Upper lobe of left lung (tissue), 6 donors: ENCODE measurements around the gene LACTB. TPM values are rescaled to one million over a fixed set of nuclear protein-coding genes. Genes with fewer than 3 reads are reported as not detected.
A peak's percentile ranks its signal among the peaks of the same experiment; 100 is the strongest.

Experiments
- ATAC-seq, 2 donors: fragments of 200-7000 bp; cut with Tn5 transposase; one replicate each; pipeline ENCODE4 v1.9.1; 2022; ENCODE audit warnings: mild to moderate bottlenecking in 2 of 2, moderate library complexity in 2 of 2; ENCODE audit not compliant: low FRiP score in 2 of 2
- DNase-seq, 2 donors: peaks; one replicate each; pipeline ENCODE4 v3.0.0-alpha.2; 2019 to 2020
- H3K27ac ChIP-seq, 4 donors: fragments of 200-600 bp; sonication (generic); one replicate each; pipeline ENCODE4 v1.5.1; 2016 to 2019
- H3K27me3 ChIP-seq, 4 donors: fragments of 200-600 bp; sonication (generic); one replicate each; pipeline ENCODE4 v1.5.1; 2017 to 2019
- H3K36me3 ChIP-seq, 4 donors: fragments of 200-600 bp; sonication (generic); one replicate each; pipeline ENCODE4 v1.5.1; 2016 to 2019
- H3K4me1 ChIP-seq, 4 donors: fragments of 200-600 bp; sonication (generic); one replicate each; pipeline ENCODE4 v1.5.1; 2018 to 2019
- H3K4me3 ChIP-seq, 4 donors: fragments of 200-600 bp; sonication (generic); one replicate each; pipeline ENCODE4 v1.5.1; 2017 to 2019; ENCODE audit warnings: mild to moderate bottlenecking in 2 of 4, moderate library complexity in 1 of 4
- H3K9me3 ChIP-seq, 4 donors: fragments of 200-600 bp; sonication (generic); one replicate each; pipeline ENCODE4 v1.5.1; 2018 to 2019
- EP300 ChIP-seq, 4 donors: sonication (generic); formaldehyde crosslinking; IDR thresholded peaks; one replicate each; pipeline ENCODE4 v1.5.1; 2017; ENCODE audit warnings: antibody characterized with exemption in 4 of 4, control low read depth in 2 of 4
- POLR2A ChIP-seq, 4 donors: fragments of 450-650 bp; IDR thresholded peaks; one replicate each; pipeline ENCODE4 v1.5.1; 2016 to 2017; ENCODE audit warnings: antibody characterized with exemption in 4 of 4, mild to moderate bottlenecking in 2 of 4
- POLR2AphosphoS5 ChIP-seq, 2 donors: sonication (generic); formaldehyde crosslinking; IDR thresholded peaks; one replicate each; pipeline ENCODE4 v1.5.1; 2017; ENCODE audit warnings: antibody characterized with exemption in 2 of 2
- WGBS, 2 donors: methylation state at CpG; one replicate each; pipeline ENCODE4 v1.1.5; 2017 to 2018; 5-methylcytosine and 5-hydroxymethylcytosine counted together
- total RNA-seq, 6 donors: library from RNA; depleted of rRNA in 4 of 6; stranded (reverse); fragments of >200 nt in 4 of 6; gene quantifications; one replicate each; pipeline versions ENCODE4 v1.1.0 to v1.2.1, GENCODE V29; 2016 to 2021
- TF ChIP-seq, protein P1 (sequence below), 6 experiments: fragments of 450-650 bp in 4 of 6; fragments of 200-600 bp in 2 of 6; sonication (generic) in 2 of 6; IDR thresholded peaks; one replicate each; pipeline ENCODE4 v1.5.1; 2016 to 2019; ENCODE audit warnings: antibody characterized with exemption in 6 of 6
- donor health status: DM: no; HTN: no; CAD: no; lungs with moderate emphysema.
- donor health status: DM: no; HTN: yes; CAD: no; lungs with severe emphysema.

The LACTB gene
- total RNA-seq, 6 donors from 2014 or later: 18.4 to 31.5 (median 23.1) TPM

DNA sequence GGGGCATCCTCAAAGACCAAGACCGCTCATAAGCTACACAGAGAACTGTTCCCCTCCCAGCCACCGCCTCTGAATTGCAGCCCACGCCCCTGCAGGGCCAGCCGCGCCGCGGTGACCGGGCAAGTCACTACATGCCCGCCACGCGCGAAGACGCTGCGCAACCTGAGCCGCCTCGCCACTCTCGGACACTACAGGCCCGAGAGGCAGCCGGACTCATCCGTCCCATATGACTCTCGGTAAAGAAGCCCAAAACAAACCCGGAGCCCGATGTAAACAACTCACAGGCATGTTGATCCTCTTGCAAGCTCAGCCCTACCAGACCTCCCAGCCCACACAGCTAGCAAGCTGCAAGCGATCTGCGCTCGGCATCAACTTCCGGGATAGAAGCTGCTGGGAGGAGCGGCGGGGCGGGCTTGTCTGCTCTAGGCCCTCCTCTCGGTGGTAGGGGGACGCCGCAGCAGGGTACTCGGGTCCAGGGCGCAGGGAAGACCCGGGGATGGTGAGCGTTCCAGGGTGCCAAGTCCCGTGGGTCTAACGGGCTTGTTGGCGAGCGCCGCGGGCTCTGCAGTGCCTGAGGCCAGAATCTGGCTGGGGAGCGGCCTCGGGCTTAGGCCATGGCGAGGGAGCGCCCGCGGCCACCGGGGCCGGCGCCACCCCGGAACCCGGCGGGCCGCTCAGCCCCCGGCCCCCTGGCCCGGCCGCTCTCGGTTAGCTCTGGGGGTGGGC is 35.6 kb downstream of the LACTB start, which contains the start of gene RPS27L:
RPS27L (minus strand) TSS at position 360 of the 726 bp plus-strand sequence; CDS start at position 288, 72 bp downstream.
- DNase-seq: peak; percentile 94 to 98
- WGBS, 2 donors: 0 to 1% methylated on average over 24 to 47 of the region's 60 CpGs
- peaks cover 8 to 19% (median 18%) of the 10 kb centered on the region in 4 donors for H3K4me1 ChIP-seq
- H3K27me3 ChIP-seq: no peaks in the 10 kb centered on the region
- peak within 1 kb of the TSS; percentile 71 to 91 (median 76) for H3K4me3 ChIP-seq
- H3K36me3 ChIP-seq: peaks cover 0 to 33% (median 9%) of the 10 kb centered on the region in 4 donors
- ATAC-seq: peak; percentile 98
- peak within 1 kb of the TSS; percentile 96 to 99 (median 98) for H3K27ac ChIP-seq
- no peaks in the 10 kb centered on the region for H3K9me3 ChIP-seq
- TF ChIP-seq POLR2AphosphoS5 (IDR thresholded peaks at IDR 0.05): peak; percentile 82 to 97
- peak in 3 of 4 donors; percentile 82 to 96 (median 90) for TF ChIP-seq POLR2A (IDR thresholded peaks at IDR 0.05)
- TF ChIP-seq, protein P1, sequence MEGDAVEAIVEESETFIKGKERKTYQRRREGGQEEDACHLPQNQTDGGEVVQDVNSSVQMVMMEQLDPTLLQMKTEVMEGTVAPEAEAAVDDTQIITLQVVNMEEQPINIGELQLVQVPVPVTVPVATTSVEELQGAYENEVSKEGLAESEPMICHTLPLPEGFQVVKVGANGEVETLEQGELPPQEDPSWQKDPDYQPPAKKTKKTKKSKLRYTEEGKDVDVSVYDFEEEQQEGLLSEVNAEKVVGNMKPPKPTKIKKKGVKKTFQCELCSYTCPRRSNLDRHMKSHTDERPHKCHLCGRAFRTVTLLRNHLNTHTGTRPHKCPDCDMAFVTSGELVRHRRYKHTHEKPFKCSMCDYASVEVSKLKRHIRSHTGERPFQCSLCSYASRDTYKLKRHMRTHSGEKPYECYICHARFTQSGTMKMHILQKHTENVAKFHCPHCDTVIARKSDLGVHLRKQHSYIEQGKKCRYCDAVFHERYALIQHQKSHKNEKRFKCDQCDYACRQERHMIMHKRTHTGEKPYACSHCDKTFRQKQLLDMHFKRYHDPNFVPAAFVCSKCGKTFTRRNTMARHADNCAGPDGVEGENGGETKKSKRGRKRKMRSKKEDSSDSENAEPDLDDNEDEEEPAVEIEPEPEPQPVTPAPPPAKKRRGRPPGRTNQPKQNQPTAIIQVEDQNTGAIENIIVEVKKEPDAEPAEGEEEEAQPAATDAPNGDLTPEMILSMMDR (IDR thresholded peaks at IDR 0.05): peak in 2 of 6 experiments; percentile 4 to 8
- peak in 1 of 4 donors; percentile 28 for TF ChIP-seq EP300 (IDR thresholded peaks at IDR 0.05)

DNA sequence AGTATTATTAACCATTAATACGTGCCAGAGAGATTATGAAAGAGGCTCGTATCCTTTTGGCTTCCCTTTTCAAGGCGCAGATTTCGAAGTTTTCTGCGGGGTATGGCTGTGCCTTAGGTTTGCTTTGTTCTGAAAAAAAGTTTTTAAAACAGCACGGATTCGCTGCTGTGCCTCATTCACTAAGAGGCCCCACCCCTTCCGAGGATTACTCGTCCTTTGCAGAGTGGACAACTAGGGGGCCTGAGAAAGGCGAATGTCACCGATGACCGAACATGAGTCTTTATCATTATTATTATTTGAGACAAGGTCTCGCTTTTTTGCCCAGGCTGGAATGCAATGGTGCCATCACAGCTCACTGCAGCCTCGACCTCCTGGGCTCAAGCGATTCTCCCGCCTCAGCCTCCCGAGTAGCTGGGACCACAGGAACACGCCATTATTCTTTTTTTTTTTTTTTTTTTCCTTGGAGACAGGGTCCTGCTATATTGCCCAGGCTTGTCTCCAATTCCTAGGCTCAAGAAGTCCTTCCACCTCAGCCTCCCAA is 36.3 kb downstream of the LACTB start:
- Histone ChIP-seq H3K4me1 (peaks cover 8 to 19% (median 18%) of the 10 kb centered on the region in 4 donors), H3K27ac (peak overlapping the region; percentile 96 to 99 (median 98)), H3K9me3 (no peaks in the 10 kb centered on the region), H3K4me3 (peak overlapping the region; percentile 71 to 91 (median 76)), H3K27me3 (no peaks in the 10 kb centered on the region), H3K36me3 (peaks cover 0 to 27% (median 8%) of the 10 kb centered on the region in 4 donors)
- TF ChIP-seq POLR2A (IDR thresholded peaks at IDR 0.05) (no peak), EP300 (IDR thresholded peaks at IDR 0.05) (no peak), POLR2AphosphoS5 (IDR thresholded peaks at IDR 0.05) (no peak)
- TF ChIP-seq, protein P1 (IDR thresholded peaks at IDR 0.05): no peak
- WGBS, 2 donors: 7% methylated on average over 18 of the region's 18 CpGs
- peak; percentile 72 to 86 for ATAC-seq
- peak in 1 of 2 donors; percentile 55 for DNase-seq

DNA sequence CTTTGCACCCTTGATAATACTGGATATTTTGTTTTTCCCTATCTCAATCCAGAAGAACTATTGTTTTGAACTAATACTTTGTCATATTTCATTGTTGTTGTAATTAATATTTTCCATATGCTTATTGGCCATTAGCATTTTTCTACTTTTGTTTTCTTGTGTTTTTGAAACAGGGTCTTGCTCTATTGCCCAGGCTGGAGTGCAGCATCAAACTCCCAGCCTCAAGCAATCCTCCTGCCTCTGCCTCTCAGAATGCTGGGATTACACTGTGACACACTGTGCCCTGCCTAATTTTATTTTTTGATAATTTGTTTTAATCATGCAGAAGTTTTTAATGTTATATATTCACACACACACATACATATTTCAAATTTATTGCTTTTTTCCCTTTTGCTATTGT is 39.0 kb downstream of the LACTB start:
- ATAC-seq: no peak
- no peak for DNase-seq

DNA sequence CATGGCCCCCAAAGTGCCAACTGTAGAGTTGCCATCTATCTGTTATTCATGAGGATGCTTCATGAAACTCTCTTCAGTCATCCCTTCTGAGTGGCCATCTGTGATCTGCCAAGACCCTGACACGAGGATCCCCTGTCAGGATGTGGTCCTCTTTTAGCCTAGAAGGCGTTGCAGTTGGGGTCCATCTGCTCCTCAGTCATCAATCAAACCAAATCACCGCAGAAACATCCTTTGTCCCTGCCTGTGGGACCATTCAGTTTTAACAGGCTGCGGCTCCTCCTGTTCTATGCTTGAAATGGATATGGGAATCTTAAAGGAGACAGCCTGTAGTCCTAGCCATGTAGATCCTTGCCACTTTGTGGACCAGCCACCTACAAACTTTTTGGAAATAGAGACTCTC is 41.6 kb downstream of the LACTB start:
- WGBS, 2 donors: 87 to 97% methylated on average over 4 of the region's 4 CpGs
- no peak for ATAC-seq

More for the DNA sequence above, 39.0 kb downstream of the LACTB start:
- no peaks in the 10 kb centered on the region for H3K9me3 ChIP-seq
- H3K4me3 ChIP-seq: no peak overlapping the region
- H3K36me3 ChIP-seq: no peaks in the 10 kb centered on the region
- no peak for TF ChIP-seq POLR2AphosphoS5 (IDR thresholded peaks at IDR 0.05)
- TF ChIP-seq EP300 (IDR thresholded peaks at IDR 0.05): no peak
- TF ChIP-seq, protein P1 (IDR thresholded peaks at IDR 0.05): no peak
- no peak for TF ChIP-seq POLR2A (IDR thresholded peaks at IDR 0.05)
- H3K4me1 ChIP-seq: peaks cover 2 to 10% (median 7%) of the 10 kb centered on the region in 4 donors
- no peak overlapping the region for H3K27ac ChIP-seq
- H3K27me3 ChIP-seq: no peaks in the 10 kb centered on the region

More for the DNA sequence above, 41.6 kb downstream of the LACTB start:
- Histone ChIP-seq H3K27ac (no peak overlapping the region), H3K27me3 (no peaks in the 10 kb centered on the region), H3K4me1 (peaks cover 0 to 4% (median 0%) of the 10 kb centered on the region in 4 donors), H3K4me3 (no peak overlapping the region), H3K36me3 (no peaks in the 10 kb centered on the region), H3K9me3 (no peaks in the 10 kb centered on the region)
- TF ChIP-seq EP300 (IDR thresholded peaks at IDR 0.05): no peak
- TF ChIP-seq, protein P1 (IDR thresholded peaks at IDR 0.05): no peak
- no peak for TF ChIP-seq POLR2AphosphoS5 (IDR thresholded peaks at IDR 0.05)
- no peak for TF ChIP-seq POLR2A (IDR thresholded peaks at IDR 0.05)
- no peak for DNase-seq
